Measurements from ENCODE around the gene SH2D3C.

The SH2D3C gene

DNA sequence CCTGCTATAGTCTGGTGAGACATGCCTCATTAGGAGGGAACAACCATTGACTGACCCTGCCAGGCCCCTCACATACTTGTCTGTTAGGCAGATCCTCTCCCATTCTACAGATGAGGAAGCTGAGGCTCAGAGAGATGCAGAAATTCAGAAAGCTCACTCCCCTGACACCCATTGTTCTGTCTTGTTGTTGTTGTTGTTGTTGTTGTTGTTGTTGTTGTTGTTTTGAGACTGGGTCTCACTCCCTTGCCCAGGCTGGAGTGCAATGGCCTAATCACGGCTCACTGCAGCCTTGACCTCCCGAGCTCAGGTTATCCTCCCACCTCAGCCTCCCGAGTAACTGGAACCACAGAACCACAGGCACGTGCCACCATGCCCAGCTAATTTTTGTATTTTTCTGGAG, 84.8 kb downstream of the SH2D3C start:
- H3K27me3 ChIP-seq (ENCODE audit: low read length): no peaks in the 10 kb centered on the region
- H3K36me3 ChIP-seq (ENCODE audit: low read length): no peaks in the 10 kb centered on the region
- H3K27ac ChIP-seq (ENCODE audit: low read depth, low read length): no peak overlapping the region
- no peaks in the 10 kb centered on the region for H3K9me3 ChIP-seq (ENCODE audit: insufficient read depth, low read length)
- H3K4me2 ChIP-seq (ENCODE audit: low read depth, low read length, poor library complexity, severe bottlenecking): no peak overlapping the region
- H3K4me3 ChIP-seq (ENCODE audit: insufficient read depth, low read length, poor library complexity, severe bottlenecking): no peak overlapping the region
- H3K9ac ChIP-seq (ENCODE audit: low read length): no peak overlapping the region
- no peaks in the 10 kb centered on the region for H3K9me2 ChIP-seq (replicated peaks; ENCODE audit: insufficient read depth, low read length)
- H3K79me2 ChIP-seq (ENCODE audit: insufficient read depth, low read length): no peaks in the 10 kb centered on the region
- no peak overlapping the region for H2AFZ ChIP-seq (ENCODE audit: low read depth, low read length, severe bottlenecking)
- TF ChIP-seq EZH2phosphoT487 (conservative IDR thresholded peaks at IDR 0.05; ENCODE audit: low read length): no peak
- TF ChIP-seq, protein P1, sequence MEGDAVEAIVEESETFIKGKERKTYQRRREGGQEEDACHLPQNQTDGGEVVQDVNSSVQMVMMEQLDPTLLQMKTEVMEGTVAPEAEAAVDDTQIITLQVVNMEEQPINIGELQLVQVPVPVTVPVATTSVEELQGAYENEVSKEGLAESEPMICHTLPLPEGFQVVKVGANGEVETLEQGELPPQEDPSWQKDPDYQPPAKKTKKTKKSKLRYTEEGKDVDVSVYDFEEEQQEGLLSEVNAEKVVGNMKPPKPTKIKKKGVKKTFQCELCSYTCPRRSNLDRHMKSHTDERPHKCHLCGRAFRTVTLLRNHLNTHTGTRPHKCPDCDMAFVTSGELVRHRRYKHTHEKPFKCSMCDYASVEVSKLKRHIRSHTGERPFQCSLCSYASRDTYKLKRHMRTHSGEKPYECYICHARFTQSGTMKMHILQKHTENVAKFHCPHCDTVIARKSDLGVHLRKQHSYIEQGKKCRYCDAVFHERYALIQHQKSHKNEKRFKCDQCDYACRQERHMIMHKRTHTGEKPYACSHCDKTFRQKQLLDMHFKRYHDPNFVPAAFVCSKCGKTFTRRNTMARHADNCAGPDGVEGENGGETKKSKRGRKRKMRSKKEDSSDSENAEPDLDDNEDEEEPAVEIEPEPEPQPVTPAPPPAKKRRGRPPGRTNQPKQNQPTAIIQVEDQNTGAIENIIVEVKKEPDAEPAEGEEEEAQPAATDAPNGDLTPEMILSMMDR (IDR thresholded peaks at IDR 0.05; ENCODE audit: insufficient read depth, low read length, poor library complexity, severe bottlenecking): no peak
- no peaks in the 10 kb centered on the region for H3F3A ChIP-seq (ENCODE audit: insufficient read depth)
- H4K20me1 ChIP-seq (ENCODE audit: low read depth, low read length): no peaks in the 10 kb centered on the region

DNA sequence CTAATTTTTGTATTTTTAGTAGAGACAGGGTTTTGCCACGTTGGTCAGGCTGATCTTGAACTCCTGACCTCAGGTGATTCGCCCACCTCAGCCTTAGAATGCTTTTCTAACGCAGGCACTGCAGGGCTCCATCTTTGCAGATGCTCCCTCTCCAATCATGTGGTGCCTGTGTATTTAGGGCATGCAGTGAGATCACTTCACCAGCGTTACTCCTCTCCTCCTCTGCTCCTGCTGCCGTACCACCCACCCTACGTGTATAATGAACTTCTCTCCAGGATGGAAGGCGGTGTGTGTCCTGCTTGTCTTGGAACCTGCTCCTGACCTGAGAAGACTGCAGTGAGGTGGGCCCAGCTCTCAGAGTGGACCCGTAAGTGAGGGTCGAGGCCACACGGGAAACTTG, 85.3 kb downstream of the SH2D3C start:
- no peak overlapping the region for H2AFZ ChIP-seq (ENCODE audit: low read depth, low read length, severe bottlenecking)
- no peak for TF ChIP-seq EZH2phosphoT487 (conservative IDR thresholded peaks at IDR 0.05; ENCODE audit: low read length)
- TF ChIP-seq, protein P1 (IDR thresholded peaks at IDR 0.05; ENCODE audit: insufficient read depth, low read length, poor library complexity, severe bottlenecking): no peak
- no peak overlapping the region for H3K9ac ChIP-seq (ENCODE audit: low read length)
- H3K79me2 ChIP-seq (ENCODE audit: insufficient read depth, low read length): no peaks in the 10 kb centered on the region
- H3K9me3 ChIP-seq (ENCODE audit: insufficient read depth, low read length): no peaks in the 10 kb centered on the region
- no peak overlapping the region for H3K4me2 ChIP-seq (ENCODE audit: low read depth, low read length, poor library complexity, severe bottlenecking)
- no peaks in the 10 kb centered on the region for H3K36me3 ChIP-seq (ENCODE audit: low read length)
- no peaks in the 10 kb centered on the region for H3K27me3 ChIP-seq (ENCODE audit: low read length)
- no peaks in the 10 kb centered on the region for H3K9me2 ChIP-seq (replicated peaks; ENCODE audit: insufficient read depth, low read length)
- no peaks in the 10 kb centered on the region for H4K20me1 ChIP-seq (ENCODE audit: low read depth, low read length)
- H3F3A ChIP-seq (ENCODE audit: insufficient read depth): no peaks in the 10 kb centered on the region
- no peak overlapping the region for H3K4me3 ChIP-seq (ENCODE audit: insufficient read depth, low read length, poor library complexity, severe bottlenecking)
- no peak overlapping the region for H3K27ac ChIP-seq (ENCODE audit: low read depth, low read length)

DNA sequence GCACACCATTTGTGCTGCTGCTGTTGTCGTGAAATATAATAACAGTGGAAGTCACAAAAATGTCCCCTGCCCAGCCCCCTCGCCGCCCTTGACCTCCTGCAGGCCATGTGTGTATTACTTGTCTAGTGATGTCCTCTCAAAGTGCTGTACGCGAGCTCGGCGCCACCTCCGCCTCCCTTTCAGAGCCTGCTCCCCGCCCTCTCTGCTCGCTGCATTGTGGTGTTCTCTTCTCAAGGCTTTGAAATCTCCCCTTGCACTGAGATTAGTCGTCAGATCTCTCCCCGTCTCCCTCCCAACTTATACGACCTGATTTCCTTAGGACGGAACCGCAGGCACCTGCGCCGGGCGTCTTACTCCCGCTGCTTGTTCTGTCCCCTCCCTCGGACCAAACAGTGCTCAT, 86.4 kb downstream of the SH2D3C start:
- TF ChIP-seq EZH2phosphoT487 (conservative IDR thresholded peaks at IDR 0.05; ENCODE audit: low read length): no peak
- TF ChIP-seq, protein P1 (IDR thresholded peaks at IDR 0.05; ENCODE audit: insufficient read depth, low read length, poor library complexity, severe bottlenecking): no peak
- no peak overlapping the region for H3K27ac ChIP-seq (ENCODE audit: low read depth, low read length)
- no peaks in the 10 kb centered on the region for H3K9me3 ChIP-seq (ENCODE audit: insufficient read depth, low read length)
- no peaks in the 10 kb centered on the region for H3K79me2 ChIP-seq (ENCODE audit: insufficient read depth, low read length)
- H3F3A ChIP-seq (ENCODE audit: insufficient read depth): no peaks in the 10 kb centered on the region
- H3K4me3 ChIP-seq (ENCODE audit: insufficient read depth, low read length, poor library complexity, severe bottlenecking): no peak overlapping the region
- H3K9ac ChIP-seq (ENCODE audit: low read length): no peak overlapping the region
- no peaks in the 10 kb centered on the region for H3K36me3 ChIP-seq (ENCODE audit: low read length)
- H3K9me2 ChIP-seq (replicated peaks; ENCODE audit: insufficient read depth, low read length): no peaks in the 10 kb centered on the region
- H4K20me1 ChIP-seq (ENCODE audit: low read depth, low read length): no peaks in the 10 kb centered on the region
- H3K27me3 ChIP-seq (ENCODE audit: low read length): no peaks in the 10 kb centered on the region
- H2AFZ ChIP-seq (ENCODE audit: low read depth, low read length, severe bottlenecking): no peak overlapping the region
- H3K4me2 ChIP-seq (ENCODE audit: low read depth, low read length, poor library complexity, severe bottlenecking): no peak overlapping the region

Measured in SU-DHL-6 (cell line).